Measurements from ENCODE around the gene NCAPD3.

DNA sequence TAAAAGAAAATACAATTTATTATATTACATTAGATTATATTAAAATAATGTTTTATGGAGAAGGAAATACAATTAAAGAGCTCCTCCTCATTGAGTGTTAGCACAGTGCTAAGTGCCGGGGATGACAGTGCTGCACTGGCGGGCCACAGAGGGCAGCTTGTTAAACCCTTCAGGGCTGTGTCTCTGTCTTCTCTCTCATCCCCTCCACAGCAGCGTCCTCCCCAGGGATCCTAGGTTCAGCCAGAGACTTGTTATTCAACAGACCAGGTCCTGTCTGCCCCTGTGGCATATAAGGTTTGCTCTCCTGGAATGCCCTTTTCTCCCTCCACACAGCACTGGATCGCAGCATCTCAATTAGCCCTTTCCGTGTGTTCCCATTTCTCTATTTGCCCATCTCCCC is 15.2 kb upstream of the NCAPD3 start:
- TF ChIP-seq, protein P1, sequence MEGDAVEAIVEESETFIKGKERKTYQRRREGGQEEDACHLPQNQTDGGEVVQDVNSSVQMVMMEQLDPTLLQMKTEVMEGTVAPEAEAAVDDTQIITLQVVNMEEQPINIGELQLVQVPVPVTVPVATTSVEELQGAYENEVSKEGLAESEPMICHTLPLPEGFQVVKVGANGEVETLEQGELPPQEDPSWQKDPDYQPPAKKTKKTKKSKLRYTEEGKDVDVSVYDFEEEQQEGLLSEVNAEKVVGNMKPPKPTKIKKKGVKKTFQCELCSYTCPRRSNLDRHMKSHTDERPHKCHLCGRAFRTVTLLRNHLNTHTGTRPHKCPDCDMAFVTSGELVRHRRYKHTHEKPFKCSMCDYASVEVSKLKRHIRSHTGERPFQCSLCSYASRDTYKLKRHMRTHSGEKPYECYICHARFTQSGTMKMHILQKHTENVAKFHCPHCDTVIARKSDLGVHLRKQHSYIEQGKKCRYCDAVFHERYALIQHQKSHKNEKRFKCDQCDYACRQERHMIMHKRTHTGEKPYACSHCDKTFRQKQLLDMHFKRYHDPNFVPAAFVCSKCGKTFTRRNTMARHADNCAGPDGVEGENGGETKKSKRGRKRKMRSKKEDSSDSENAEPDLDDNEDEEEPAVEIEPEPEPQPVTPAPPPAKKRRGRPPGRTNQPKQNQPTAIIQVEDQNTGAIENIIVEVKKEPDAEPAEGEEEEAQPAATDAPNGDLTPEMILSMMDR (conservative IDR thresholded peaks at IDR 0.05), result no peak
- TF ChIP-seq EZH2 (IDR thresholded peaks at IDR 0.05; ENCODE audit: low read depth), result no peak
